Mesothelial cell of epicardium (in vitro differentiated cells): Measurements from ENCODE around the gene ANGPT4. TPM values are rescaled to one million over a fixed set of nuclear protein-coding genes. Genes with fewer than 3 reads are reported as not detected.

ENCODE experiments used
- DNase-seq, 2 experiments: peaks; one replicate each; pipeline ENCODE4 v3.0.0; 2021; ENCODE audit warnings: low spot score in 2 of 2; ENCODE audit not compliant: unreplicated experiment in 2 of 2
- H3K27ac Mint-ChIP-seq: 2 replicates; pipeline ENCODE4 v1.8.0; 2021; ENCODE audit warnings: mixed read lengths
- H3K27me3 Mint-ChIP-seq: 2 replicates; pipeline ENCODE4 v1.8.0; 2021; ENCODE audit warnings: low read depth, mixed read lengths
- H3K36me3 Mint-ChIP-seq: 2 replicates; pipeline ENCODE4 v1.8.0; 2021; ENCODE audit warnings: mixed read lengths
- H3K4me1 Mint-ChIP-seq: 2 replicates; pipeline ENCODE4 v1.8.0; 2021; ENCODE audit warnings: mixed read lengths
- H3K4me3 Mint-ChIP-seq: 2 replicates; pipeline ENCODE4 v1.8.0; 2021; ENCODE audit warnings: mild to moderate bottlenecking, moderate library complexity, mixed read lengths
- H3K9me3 Mint-ChIP-seq: 2 replicates; pipeline ENCODE4 v1.8.0; 2021; ENCODE audit warnings: mixed read lengths
- CTCF ChIP-seq: fragments of 200-600 bp; sonication (generic); IDR thresholded peaks from one replicate; pipeline ENCODE4 v1.5.0; 2021; ENCODE audit warnings: antibody characterized with exemption; ENCODE audit not compliant: unreplicated experiment
- total RNA-seq: library from RNA; stranded (reverse); gene quantifications from 3 replicates; pipeline ENCODE4 v1.2.1, GENCODE V29; 2021

Gene ANGPT4
- total RNA-seq, 1 donor from 2014 or later: 0.31 TPM

- Mint-ChIP-seq H3K4me3 (no peak overlapping the region), H3K27me3 (peaks cover 70% of the 10 kb centered on the region), H3K36me3 (no peaks in the 10 kb centered on the region), H3K4me1 (peaks cover 1% of the 10 kb centered on the region), H3K9me3 (no peaks in the 10 kb centered on the region), H3K27ac (no peak overlapping the region)
- DNase-seq: no peak
- no peak for TF ChIP-seq CTCF
These were observed 29.0 kb downstream of the ANGPT4 start for GRCh38 chr20:887137-887536.

GRCh38 chr20:884983-885952 is 30.9 kb downstream of the ANGPT4 start:
- Mint-ChIP-seq H3K27me3 (peaks cover 59% of the 10 kb centered on the region), H3K9me3 (no peaks in the 10 kb centered on the region), H3K27ac (no peak overlapping the region), H3K4me1 (peaks cover 1% of the 10 kb centered on the region), H3K36me3 (no peaks in the 10 kb centered on the region), H3K4me3 (no peak overlapping the region)
- no peak for TF ChIP-seq CTCF
- peak; percentile 39 to 61 for DNase-seq

- Mint-ChIP-seq H3K36me3 (no peaks in the 10 kb centered on the region), H3K27ac (no peak overlapping the region), H3K27me3 (peaks cover 54% of the 10 kb centered on the region), H3K4me3 (no peak overlapping the region), H3K4me1 (peaks cover 1% of the 10 kb centered on the region), H3K9me3 (no peaks in the 10 kb centered on the region)
- TF ChIP-seq CTCF: no peak
- DNase-seq: no peak
These were observed 34.4 kb downstream of the ANGPT4 start for GRCh38 chr20:881783-882144.

DNA sequence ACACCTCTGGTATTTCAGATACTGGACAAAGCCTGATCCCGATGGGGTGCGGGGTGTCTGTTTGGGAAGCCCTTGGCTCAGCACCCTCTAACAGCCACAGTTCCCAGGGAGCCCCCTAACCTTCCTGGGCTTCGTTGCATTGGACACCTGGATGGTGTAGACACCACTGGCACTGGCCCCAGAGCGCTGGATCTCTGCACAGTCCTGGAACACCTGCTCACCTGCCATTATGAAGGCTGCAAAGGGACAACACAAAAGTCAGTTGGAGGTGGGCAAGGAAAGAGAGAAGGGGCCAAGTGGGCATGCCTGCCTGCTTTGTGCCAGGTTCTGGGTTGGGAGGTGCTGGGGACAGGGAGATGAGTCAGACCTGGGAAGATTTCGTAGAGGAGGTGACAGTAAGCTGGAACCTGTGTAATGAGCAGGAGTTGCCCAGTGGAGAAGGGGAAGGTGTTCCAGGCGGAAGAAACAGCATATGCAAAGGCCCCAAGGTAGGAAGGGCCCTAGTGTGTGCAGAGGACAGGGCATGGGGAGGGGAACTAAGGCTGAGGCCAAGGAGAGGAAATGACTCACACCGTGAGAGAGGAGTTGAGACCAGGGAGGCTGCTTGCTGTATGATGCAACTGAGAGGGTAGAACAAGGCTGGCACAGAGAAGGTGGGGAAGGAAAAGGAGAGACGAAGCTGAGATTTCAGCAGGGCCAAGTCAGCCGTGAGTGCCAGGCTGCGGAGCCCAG is 34.9 kb downstream of the ANGPT4 start:
- no peak for DNase-seq
- Mint-ChIP-seq H3K36me3 (no peaks in the 10 kb centered on the region), H3K4me1 (peaks cover 1% of the 10 kb centered on the region), H3K4me3 (no peak overlapping the region), H3K27ac (no peak overlapping the region), H3K27me3 (peaks cover 48% of the 10 kb centered on the region), H3K9me3 (no peaks in the 10 kb centered on the region)
- TF ChIP-seq CTCF: no peak

DNA sequence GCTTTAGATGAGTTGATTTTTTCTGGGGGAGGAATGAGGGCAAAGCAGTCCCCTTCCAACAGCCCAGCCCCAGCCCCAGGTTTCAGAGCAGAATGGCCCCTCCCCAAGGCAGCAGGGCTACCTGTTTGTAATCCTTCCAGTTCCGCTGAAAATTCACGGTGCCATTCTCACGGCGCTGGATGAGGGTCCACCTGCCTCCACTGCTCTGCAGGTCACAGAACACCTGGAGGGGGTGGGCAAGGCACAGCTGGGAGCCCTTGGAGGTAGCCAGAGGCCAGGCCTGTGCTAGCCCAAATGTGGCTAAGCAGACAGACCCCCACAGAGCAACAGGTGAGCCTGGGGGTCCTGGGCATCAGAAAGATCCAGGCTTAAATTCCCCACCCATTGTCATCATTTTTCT is 36.5 kb downstream of the ANGPT4 start:
- Mint-ChIP-seq H3K9me3 (no peaks in the 10 kb centered on the region), H3K27me3 (peaks cover 36% of the 10 kb centered on the region), H3K27ac (no peak overlapping the region), H3K36me3 (no peaks in the 10 kb centered on the region), H3K4me3 (no peak overlapping the region), H3K4me1 (no peaks in the 10 kb centered on the region)
- DNase-seq: no peak
- no peak for TF ChIP-seq CTCF
